ENCODE results near the gene ACTR3C. TPM values are rescaled to one million over a fixed set of nuclear protein-coding genes. Genes with fewer than 3 reads are reported as not detected.

Gene ACTR3C
- 1 to 10 TPM; 4.9 to 7.0 TPM for total RNA-seq

- peak within 1 kb of the TSS; percentile 98 for H3K4me3 Mint-ChIP-seq
- peak; percentile 74 for DNase-seq
- no peaks in the 10 kb centered on the region for H3K9me3 Mint-ChIP-seq
- CTCF ChIA-PET = interaction anchor here (1.8 kb wide), 1 partner anchor 83 kb away, joined by 5 read pairs; a partner anchor contains a TSS
- POLR2A ChIA-PET = interaction anchor here (1.0 to 2.3 kb wide), 12 partner anchors 20 to 458 kb away, joined by 3 to 11 read pairs (median 3); partner anchors contain the start of gene REPIN1
- H3K4me1 Mint-ChIP-seq = peaks cover 53% of the 10 kb centered on the region
- peaks cover 48% of the 10 kb centered on the region for H3K36me3 Mint-ChIP-seq (ENCODE audit: low read depth)
- H3K27ac Mint-ChIP-seq = peak within 1 kb of the TSS; percentile 99
- H3K27me3 Mint-ChIP-seq = no peaks in the 10 kb centered on the region
These were observed at the start of gene ACTR3C, which contains the start of gene LRRC61 for GRCh38 chr7:150322833-150323681. Gene ACTR3C, minus strand, starts transcription at chr7:150323545. Its CDS starts 28,249 bp downstream, at chr7:150295296. Gene LRRC61, plus strand, starts transcription at chr7:150323355. Its CDS starts 13,507 bp downstream, at chr7:150336862.

GRCh38 chr7:150372271-150373048 is 49.1 kb upstream of the ACTR3C start:
- H3K27ac Mint-ChIP-seq = no peak overlapping the region
- ChIA-PET CTCF (interaction anchor here (0.6 kb wide), 1 partner anchor 18 kb away, joined by 7 read pairs; no protein-coding TSS in a partner anchor), POLR2A (no interaction called here)
- peaks cover 51% of the 10 kb centered on the region for H3K4me1 Mint-ChIP-seq
- no peak for DNase-seq
- H3K27me3 Mint-ChIP-seq = no peaks in the 10 kb centered on the region
- H3K36me3 Mint-ChIP-seq (ENCODE audit: low read depth) = peaks cover 16% of the 10 kb centered on the region
- H3K9me3 Mint-ChIP-seq = no peaks in the 10 kb centered on the region
- H3K4me3 Mint-ChIP-seq = no peak overlapping the region

DNA sequence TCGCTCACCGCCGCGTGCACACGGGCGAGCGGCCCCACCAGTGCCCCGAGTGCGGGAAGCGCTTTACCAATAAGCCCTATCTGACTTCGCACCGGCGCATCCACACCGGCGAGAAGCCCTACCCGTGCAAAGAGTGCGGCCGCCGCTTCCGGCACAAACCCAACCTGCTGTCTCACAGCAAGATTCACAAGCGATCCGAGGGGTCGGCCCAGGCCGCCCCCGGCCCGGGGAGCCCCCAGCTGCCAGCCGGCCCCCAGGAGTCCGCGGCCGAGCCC is 48.6 kb upstream of the ACTR3C start:
- Mint-ChIP-seq H3K4me1 (peaks cover 49% of the 10 kb centered on the region), H3K27ac (no peak overlapping the region), H3K9me3 (no peaks in the 10 kb centered on the region), H3K36me3 (ENCODE audit: low read depth) (peaks cover 16% of the 10 kb centered on the region), H3K27me3 (no peaks in the 10 kb centered on the region), H3K4me3 (no peak overlapping the region)
- CTCF ChIA-PET = no interaction called here
- no peak for DNase-seq
- POLR2A ChIA-PET = interaction anchor here (4.2 kb wide), 1 partner anchor 34 kb away, joined by 41 read pairs; a partner anchor contains a TSS

GRCh38 chr7:150371131-150371995 is 48.0 kb upstream of the ACTR3C start:
- Mint-ChIP-seq H3K27me3 (no peaks in the 10 kb centered on the region), H3K27ac (no peak overlapping the region), H3K36me3 (ENCODE audit: low read depth) (peaks cover 16% of the 10 kb centered on the region), H3K4me1 (peaks cover 45% of the 10 kb centered on the region), H3K9me3 (no peaks in the 10 kb centered on the region), H3K4me3 (no peak overlapping the region)
- ChIA-PET POLR2A (interaction anchor here (1.3 to 4.2 kb wide), 2 partner anchors 35 to 48 kb away, joined by 3 to 41 read pairs; partner anchors contain the start of genes ACTR3C and LRRC61), CTCF (interaction anchor here (1.0 to 3.5 kb wide), 2 partner anchors 13 to 16 kb away, joined by 7 to 17 read pairs; no protein-coding TSS in a partner anchor)
- no peak for DNase-seq

GRCh38 chr7:150370612-150371071 is 47.3 kb upstream of the ACTR3C start:
- Mint-ChIP-seq H3K36me3 (ENCODE audit: low read depth) (peaks cover 16% of the 10 kb centered on the region), H3K27me3 (no peaks in the 10 kb centered on the region), H3K4me3 (no peak overlapping the region), H3K9me3 (no peaks in the 10 kb centered on the region), H3K4me1 (peaks cover 41% of the 10 kb centered on the region), H3K27ac (no peak overlapping the region)
- DNase-seq = no peak
- ChIA-PET CTCF (interaction anchor here (1.0 to 3.5 kb wide), 2 partner anchors 12 to 15 kb away, joined by 7 to 17 read pairs; no protein-coding TSS in a partner anchor), POLR2A (interaction anchor here (1.1 to 5.1 kb wide), 4 partner anchors 7 to 54 kb away, joined by 3 to 47 read pairs (median 22); partner anchors contain the start of genes ACTR3C, LRRC61 and ZNF775)

DNA sequence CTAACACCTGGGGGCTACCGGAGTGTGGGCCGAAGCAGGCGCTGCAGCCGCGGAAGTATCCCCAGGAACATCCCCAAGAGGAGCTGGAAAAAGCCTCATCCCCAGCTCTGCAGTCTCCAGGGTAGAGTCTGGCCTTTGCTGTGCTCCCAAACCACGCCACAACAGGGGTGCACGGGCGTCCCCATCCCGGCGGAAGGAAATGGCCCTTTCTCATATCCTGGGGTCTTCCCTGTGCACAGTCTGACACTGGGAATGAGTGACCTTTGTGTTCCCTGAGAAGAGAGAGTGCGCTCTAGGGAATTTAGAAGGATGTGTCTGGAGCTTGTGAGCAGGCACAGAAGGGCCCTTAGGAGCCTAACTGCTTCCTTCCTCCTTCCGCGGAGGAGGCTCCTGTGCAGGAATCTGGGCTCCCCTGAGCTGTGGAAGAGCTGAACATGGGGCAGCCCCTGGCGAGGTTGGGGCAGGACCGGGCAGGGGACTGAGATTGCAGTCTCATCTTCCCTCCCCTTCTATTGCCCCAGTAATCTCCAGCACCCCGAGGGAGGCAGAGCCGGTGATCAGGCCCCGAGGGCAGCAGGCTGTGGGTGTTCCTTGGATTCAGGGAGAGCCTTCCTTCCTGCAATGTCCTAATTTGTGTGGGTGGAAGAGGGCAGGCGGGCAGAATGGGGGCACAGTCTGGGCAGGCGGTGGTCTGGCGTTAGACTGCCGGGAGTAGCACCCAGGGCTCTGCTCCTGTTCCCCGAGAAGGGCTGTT is 46.6 kb upstream of the ACTR3C start:
- DNase-seq = no peak
- no peaks in the 10 kb centered on the region for H3K27me3 Mint-ChIP-seq
- H3K4me3 Mint-ChIP-seq = peak overlapping the region; percentile 87
- POLR2A ChIA-PET = interaction anchor here (0.8 to 5.1 kb wide), 12 partner anchors 8 to 368 kb away, joined by 3 to 47 read pairs (median 4); partner anchors contain the start of genes ACTR3C, LRRC61 and ZNF775
- H3K4me1 Mint-ChIP-seq = peaks cover 38% of the 10 kb centered on the region
- CTCF ChIA-PET = interaction anchor here (0.6 to 3.5 kb wide), 6 partner anchors 12 to 769 kb away, joined by 3 to 17 read pairs (median 4); a partner anchor contains a TSS
- H3K36me3 Mint-ChIP-seq (ENCODE audit: low read depth) = peaks cover 16% of the 10 kb centered on the region
- peak overlapping the region; percentile 79 for H3K27ac Mint-ChIP-seq
- no peaks in the 10 kb centered on the region for H3K9me3 Mint-ChIP-seq

GRCh38 chr7:150368884-150369747 is 45.8 kb upstream of the ACTR3C start:
- CTCF ChIA-PET = interaction anchor here (0.6 to 3.5 kb wide), 6 partner anchors 13 to 768 kb away, joined by 3 to 17 read pairs (median 4); a partner anchor contains a TSS
- Mint-ChIP-seq H3K27ac (peak overlapping the region; percentile 79), H3K27me3 (no peaks in the 10 kb centered on the region), H3K4me1 (peaks cover 39% of the 10 kb centered on the region), H3K9me3 (no peaks in the 10 kb centered on the region), H3K4me3 (peak overlapping the region; percentile 87), H3K36me3 (ENCODE audit: low read depth) (peaks cover 16% of the 10 kb centered on the region)
- POLR2A ChIA-PET = interaction anchor here (0.8 to 5.1 kb wide), 18 partner anchors 8 to 497 kb away, joined by 3 to 47 read pairs (median 4); partner anchors contain the start of genes ACTR3C and ZNF775
- peak; percentile 45 for DNase-seq

DNA sequence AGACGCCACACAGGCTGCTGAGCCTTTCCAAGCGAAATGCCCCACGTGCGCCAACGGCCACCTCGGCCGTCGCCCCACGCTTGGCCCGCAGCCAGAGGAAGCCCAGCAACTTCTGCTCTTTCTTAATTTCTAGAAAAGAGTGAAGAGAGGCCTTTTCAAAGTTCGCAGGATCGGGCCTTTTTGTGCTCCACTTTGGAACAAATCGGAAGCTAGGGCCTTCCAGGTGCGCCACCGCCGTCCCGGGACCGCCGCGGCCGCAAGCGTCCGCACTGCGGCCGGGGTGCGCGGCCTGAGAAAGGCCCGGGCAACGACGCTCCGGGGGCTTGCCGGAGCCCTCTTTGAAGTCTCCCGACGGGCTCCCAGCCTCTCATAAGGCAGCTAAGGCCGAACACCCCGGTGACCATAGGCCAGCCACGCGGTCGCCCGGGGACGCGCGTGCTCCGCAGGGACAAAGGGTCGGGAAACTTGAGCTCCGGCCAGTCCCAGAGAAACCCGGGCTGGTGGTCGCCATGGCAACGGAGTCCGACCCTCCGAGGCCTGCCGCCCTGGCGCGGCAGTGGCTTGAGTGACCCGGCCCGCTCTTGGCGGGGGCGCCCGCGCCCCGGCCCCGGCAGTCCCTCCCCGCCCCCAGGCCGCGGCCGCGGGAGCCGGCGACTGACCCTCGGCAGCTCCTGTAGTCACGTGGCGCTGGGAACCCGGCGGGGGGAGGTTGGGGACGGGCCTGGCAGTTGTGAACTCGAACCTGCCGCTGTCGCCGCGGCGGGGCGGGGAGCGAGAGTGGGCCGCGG is 44.9 kb upstream of the ACTR3C start, which contains the start of gene REPIN1:
Gene REPIN1, plus strand, starts transcription at position 727 of the 788 bp plus-strand sequence. CDS start 890 bp downstream, outside the sequence.
- ChIA-PET POLR2A (interaction anchor here (1.0 to 5.1 kb wide), 14 partner anchors 10 to 496 kb away, joined by 3 to 47 read pairs (median 3); partner anchors contain the start of genes ACTR3C and ZNF775), CTCF (interaction anchor here (1.7 to 3.5 kb wide), 3 partner anchors 13 to 39 kb away, joined by 4 to 17 read pairs (median 6); a partner anchor contains a TSS)
- Mint-ChIP-seq H3K27ac (peak within 1 kb of the TSS; percentile 79), H3K36me3 (ENCODE audit: low read depth) (peaks cover 14% of the 10 kb centered on the region), H3K27me3 (no peaks in the 10 kb centered on the region), H3K4me1 (peaks cover 38% of the 10 kb centered on the region), H3K9me3 (no peaks in the 10 kb centered on the region), H3K4me3 (peak within 1 kb of the TSS; percentile 87)
- peak; percentile 84 for DNase-seq

- no peaks in the 10 kb centered on the region for H3K9me3 Mint-ChIP-seq
- H3K36me3 Mint-ChIP-seq (ENCODE audit: low read depth) = peaks cover 9% of the 10 kb centered on the region
- peak overlapping the region; percentile 66 for H3K27ac Mint-ChIP-seq
- H3K27me3 Mint-ChIP-seq = no peaks in the 10 kb centered on the region
- H3K4me3 Mint-ChIP-seq = peak overlapping the region; percentile 87
- ChIA-PET POLR2A (interaction anchor here (1.0 to 5.1 kb wide), 12 partner anchors 10 to 496 kb away, joined by 3 to 47 read pairs (median 4); partner anchors contain the start of genes ACTR3C and ZNF775), CTCF (interaction anchor here (0.6 to 3.5 kb wide), 4 partner anchors 10 to 39 kb away, joined by 3 to 17 read pairs (median 4); no protein-coding TSS in a partner anchor)
- no peak for DNase-seq
- H3K4me1 Mint-ChIP-seq = peaks cover 39% of the 10 kb centered on the region
These were observed 44.3 kb upstream of the ACTR3C start for GRCh38 chr7:150367677-150368095.

Measured in activated CD4-positive, alpha-beta memory T cell treated with anti-CD3 and anti-CD28 coated beads, Interleukin-2, amount 10 ng/mL, durations not matched to agents 7 days and 5 days (primary cell).